HUES6 (cell line): Measurements from ENCODE around the gene BTG4.

Source experiments
- H3K27ac ChIP-seq: 2 replicates; pipeline ENCODE4 v1.7.0; 2013; ENCODE audit warnings: low read depth, mild to moderate bottlenecking, low read length, inconsistent platforms
- H3K27me3 ChIP-seq: 2 replicates; pipeline ENCODE4 v1.6.1; 2013; ENCODE audit warnings: low read length; ENCODE audit not compliant: control insufficient read depth, insufficient read depth
- H3K36me3 ChIP-seq: 2 replicates; pipeline ENCODE4 v1.6.1; 2013; ENCODE audit warnings: low read length; ENCODE audit not compliant: control insufficient read depth, insufficient read depth
- H3K4me1 ChIP-seq: 2 replicates; pipeline ENCODE4 v1.6.1; 2013; ENCODE audit warnings: low read length; ENCODE audit not compliant: control insufficient read depth, insufficient read depth
- H3K4me3 ChIP-seq: 2 replicates; pipeline ENCODE4 v1.5.1; 2013; ENCODE audit warnings: low read depth, low read length
- H3K9ac ChIP-seq: one replicate; pipeline ENCODE4 v1.6.1; 2013; ENCODE audit warnings: mild to moderate bottlenecking, low read length
- H3K9me3 ChIP-seq: 2 replicates; pipeline ENCODE4 v1.6.1; 2013; ENCODE audit warnings: low read depth, low read length; ENCODE audit not compliant: control insufficient read depth, insufficient read depth

The BTG4 gene

DNA sequence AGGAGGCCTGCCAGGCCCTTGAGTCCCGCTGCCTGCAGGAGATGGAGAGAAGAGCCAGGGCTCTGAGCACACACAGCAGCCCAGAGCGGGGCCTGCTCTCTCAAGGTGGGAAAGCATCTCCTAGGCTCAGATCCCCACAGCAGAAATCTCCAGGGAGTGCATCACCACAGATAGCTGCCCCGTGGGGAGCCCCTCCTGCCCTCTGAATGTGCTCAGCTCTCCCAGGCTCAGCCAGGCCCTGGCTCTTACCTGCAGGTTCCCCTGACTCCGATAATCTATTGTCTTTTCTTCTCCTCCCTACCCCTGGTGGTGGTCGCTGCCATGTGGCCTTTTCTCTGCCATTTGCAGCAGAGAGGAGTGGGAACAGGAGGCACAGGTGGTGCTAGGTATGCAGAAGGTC, 49.9 kb downstream of the BTG4 start:
- Histone ChIP-seq H3K27me3 (no peaks in the 10 kb centered on the region), H3K9me3 (no peaks in the 10 kb centered on the region), H3K9ac (no peak overlapping the region), H3K4me3 (no peak overlapping the region), H3K36me3 (no peaks in the 10 kb centered on the region), H3K4me1 (no peaks in the 10 kb centered on the region), H3K27ac (no peak overlapping the region)

- H3K9ac ChIP-seq = no peak overlapping the region
- H3K27me3 ChIP-seq = peaks cover under 1% of the 10 kb centered on the region; the same call in 1 of the 2 replicates
- no peak overlapping the region for H3K27ac ChIP-seq
- no peaks in the 10 kb centered on the region for H3K36me3 ChIP-seq
- no peak overlapping the region for H3K4me3 ChIP-seq
- H3K9me3 ChIP-seq = no peaks in the 10 kb centered on the region
- H3K4me1 ChIP-seq = no peaks in the 10 kb centered on the region
Observed at GRCh38 chr11:111461460-111462235, 50.5 kb downstream of the BTG4 start.

DNA sequence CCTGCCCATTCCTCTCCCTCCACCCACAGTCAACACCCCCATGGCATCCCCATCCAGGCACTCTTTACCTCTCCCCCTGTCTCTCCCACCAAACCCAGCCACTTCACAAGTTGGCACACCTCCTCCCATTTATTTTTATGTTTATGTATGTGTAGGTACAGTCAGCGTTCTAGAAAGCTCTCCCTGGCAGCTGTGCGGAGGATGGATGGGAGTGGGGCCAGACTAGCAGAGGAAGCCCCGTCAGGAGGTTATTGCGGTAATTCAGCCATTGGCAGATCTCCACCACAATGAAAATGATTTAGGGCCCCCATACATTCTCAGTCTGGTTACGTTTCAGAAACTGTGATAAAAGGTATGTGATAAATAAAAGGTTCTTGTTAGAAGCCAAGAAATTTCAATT, 51.3 kb downstream of the BTG4 start:
- Histone ChIP-seq H3K27me3 (peaks cover 6% of the 10 kb centered on the region; the same call in 1 of the 2 replicates), H3K36me3 (no peaks in the 10 kb centered on the region), H3K27ac (no peak overlapping the region), H3K9ac (no peak overlapping the region), H3K4me3 (no peak overlapping the region), H3K4me1 (no peaks in the 10 kb centered on the region), H3K9me3 (no peaks in the 10 kb centered on the region)

GRCh38 chr11:111460340-111460739, 51.8 kb downstream of the BTG4 start:
- H3K36me3 ChIP-seq = no peaks in the 10 kb centered on the region
- no peak overlapping the region for H3K9ac ChIP-seq
- H3K9me3 ChIP-seq = no peaks in the 10 kb centered on the region
- peaks cover 1% of the 10 kb centered on the region for H3K4me1 ChIP-seq
- no peak overlapping the region for H3K27ac ChIP-seq
- peaks cover 9% of the 10 kb centered on the region; the same call in 1 of the 2 replicates for H3K27me3 ChIP-seq
- no peak overlapping the region for H3K4me3 ChIP-seq

GRCh38 chr11:111459506-111460270, 52.5 kb downstream of the BTG4 start:
- Histone ChIP-seq H3K9me3 (no peaks in the 10 kb centered on the region), H3K9ac (no peak overlapping the region), H3K4me3 (no peak overlapping the region), H3K4me1 (peaks cover 7% of the 10 kb centered on the region), H3K27me3 (peaks cover 15% of the 10 kb centered on the region; the same call in 1 of the 2 replicates), H3K36me3 (no peaks in the 10 kb centered on the region), H3K27ac (no peak overlapping the region)

DNA sequence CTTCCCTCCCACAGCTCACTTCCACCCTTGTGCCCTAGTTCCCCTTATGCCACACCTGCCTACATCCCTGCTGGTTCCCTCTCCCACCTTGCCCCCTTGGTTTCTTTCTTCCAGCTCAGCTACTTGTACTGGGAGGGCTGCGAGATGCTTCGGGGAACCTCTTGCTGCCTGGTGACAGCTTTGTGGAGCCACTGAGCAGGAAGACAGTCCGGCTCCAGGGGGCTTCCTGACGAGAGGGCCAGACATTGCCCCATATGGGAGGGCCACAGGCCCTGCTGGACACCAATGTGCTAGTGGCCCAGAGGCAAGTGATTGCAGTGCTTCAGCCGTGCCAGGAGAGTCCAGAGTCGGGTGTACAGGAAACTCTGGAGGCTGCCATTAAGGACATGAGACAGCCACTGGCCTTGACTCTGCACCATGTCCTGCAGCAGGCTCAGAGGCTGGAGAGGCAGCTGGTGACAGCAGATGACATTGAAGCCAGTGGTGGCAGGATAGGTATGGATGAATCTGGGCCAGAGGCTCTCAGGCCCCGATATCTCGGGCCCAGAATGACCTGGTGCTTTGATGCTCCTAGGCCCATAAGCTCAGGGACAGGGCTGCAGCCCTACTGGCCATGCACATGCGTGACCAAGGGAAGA, 54.3 kb downstream of the BTG4 start:
- peaks cover 7% of the 10 kb centered on the region for H3K4me1 ChIP-seq
- H3K27me3 ChIP-seq = peaks cover 15% of the 10 kb centered on the region; the same call in 1 of the 2 replicates
- no peaks in the 10 kb centered on the region for H3K9me3 ChIP-seq
- no peak overlapping the region for H3K9ac ChIP-seq
- H3K27ac ChIP-seq = no peak overlapping the region
- no peak overlapping the region for H3K4me3 ChIP-seq
- no peaks in the 10 kb centered on the region for H3K36me3 ChIP-seq

- Histone ChIP-seq H3K4me1 (peaks cover 7% of the 10 kb centered on the region), H3K9ac (no peak overlapping the region), H3K27me3 (peaks cover 15% of the 10 kb centered on the region; the same call in 1 of the 2 replicates), H3K36me3 (no peaks in the 10 kb centered on the region), H3K9me3 (no peaks in the 10 kb centered on the region), H3K4me3 (no peak overlapping the region), H3K27ac (no peak overlapping the region)
Observed at GRCh38 chr11:111456859-111457730, 55.1 kb downstream of the BTG4 start.

- Histone ChIP-seq H3K4me1 (peaks cover 7% of the 10 kb centered on the region), H3K9ac (no peak overlapping the region), H3K36me3 (no peaks in the 10 kb centered on the region), H3K9me3 (no peaks in the 10 kb centered on the region), H3K4me3 (no peak overlapping the region), H3K27me3 (peaks cover 15% of the 10 kb centered on the region; the same call in 1 of the 2 replicates), H3K27ac (no peak overlapping the region)
Observed at GRCh38 chr11:111456086-111456858, 55.9 kb downstream of the BTG4 start.

DNA sequence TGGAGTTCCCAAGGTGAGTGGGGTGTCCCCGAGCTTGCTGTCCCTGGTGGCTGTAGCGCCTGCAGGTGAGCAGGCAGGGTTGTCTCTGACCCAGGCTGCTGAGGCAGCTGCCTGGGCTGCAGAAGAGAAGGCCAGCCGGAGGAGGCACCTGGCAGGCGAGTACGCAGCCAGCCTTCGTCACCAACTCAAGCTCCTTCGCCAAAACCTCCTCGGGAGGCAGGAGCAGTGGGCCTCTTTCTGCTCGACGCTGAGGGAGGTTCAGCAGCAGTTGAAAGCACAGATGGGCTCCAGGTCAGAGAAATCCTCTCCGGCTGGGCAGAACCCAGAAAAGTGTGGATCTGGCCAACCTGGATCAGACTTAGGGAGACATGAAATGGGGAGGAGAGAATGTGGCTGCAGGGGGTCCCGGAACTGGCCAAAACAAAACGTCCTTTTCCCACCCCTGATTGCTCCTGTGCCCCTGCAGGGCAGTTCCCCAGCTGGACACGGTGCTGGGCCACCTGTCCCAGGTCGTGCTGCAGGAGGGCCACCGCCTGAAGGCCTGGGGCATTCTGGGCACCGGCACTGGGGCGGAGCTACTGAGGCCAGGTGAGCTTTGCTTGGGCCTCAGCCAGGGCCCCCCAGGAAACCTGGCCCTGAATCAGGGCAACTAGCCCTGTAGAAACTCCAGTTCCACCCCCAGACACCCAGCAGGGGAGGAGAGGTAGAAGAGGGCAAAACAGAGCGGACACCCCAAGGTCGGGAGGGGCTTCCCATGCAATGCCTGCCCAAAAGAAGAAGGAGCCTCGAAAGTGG, 56.7 kb downstream of the BTG4 start:
- peaks cover 7% of the 10 kb centered on the region for H3K4me1 ChIP-seq
- H3K4me3 ChIP-seq = peak overlapping the region; percentile 63
- no peaks in the 10 kb centered on the region for H3K36me3 ChIP-seq
- H3K9me3 ChIP-seq = no peaks in the 10 kb centered on the region
- H3K9ac ChIP-seq = no peak overlapping the region
- H3K27me3 ChIP-seq = peaks cover 15% of the 10 kb centered on the region; the same call in 1 of the 2 replicates
- H3K27ac ChIP-seq = no peak overlapping the region
